Mucosa of descending colon (tissue), 3 donors: Measurements from ENCODE around the gene PTGDS. TPM values are rescaled to one million over a fixed set of nuclear protein-coding genes. Genes with fewer than 3 reads are reported as not detected.
A peak's percentile ranks its signal among the peaks of the same experiment; 100 is the strongest.

Experiments
- ATAC-seq: fragments of 200-7000 bp; cut with Tn5 transposase; one replicate; pipeline ENCODE4 v1.9.1; 2020; ENCODE audit warnings: mild to moderate bottlenecking, moderate library complexity
- DNase-seq, 3 donors: peaks; one replicate each; pipeline ENCODE4 v3.0.0-alpha.2; 2020
- H3K36me3 ChIP-seq: fragments of 200-600 bp; one replicate; pipeline ENCODE4 v1.8.0; 2021; ENCODE audit warnings: low read depth, mild to moderate bottlenecking
- H3K4me1 ChIP-seq: fragments of 200-600 bp; one replicate; pipeline ENCODE4 v1.8.0; 2021; ENCODE audit warnings: low read depth, mild to moderate bottlenecking
- H3K4me3 ChIP-seq: fragments of 200-600 bp; one replicate; pipeline ENCODE4 v1.8.0; 2021; ENCODE audit warnings: mild to moderate bottlenecking
- H3K9me3 ChIP-seq: fragments of 200-600 bp; one replicate; pipeline ENCODE4 v1.8.0; 2021; ENCODE audit warnings: mild to moderate bottlenecking
- CTCF ChIP-seq: fragments of 200-600 bp; IDR thresholded peaks from one replicate; pipeline ENCODE4 v1.8.0; 2022; ENCODE audit warnings: antibody characterized with exemption, mild to moderate bottlenecking
- intact Hi-C, 2 donors: fragments of 100-400 bp; cut with DNase I in 1 of 2; cut with micrococcal nuclease in 1 of 2; formaldehyde crosslinking; loops; one replicate each; pipeline versions ENCODE4 v1.11.0 to v1.11.1; 2022; cut with DNase I, micrococcal nuclease
- total RNA-seq, 3 donors: library from RNA; stranded (reverse); fragmentation: NEBNext Ultra II Directional in 2 of 3; extraction: Animal tissue kit (Norgen Biotek cat#: 25700) in 2 of 3; gene quantifications; one replicate each; pipeline versions ENCODE4 v1.2.1 to v1.2.4, GENCODE V29; 2021 to 2023
- donor health status: DM: no; HTN: no; CAD: no; lungs with moderate emphysema.
- donor health status: DM: no; HTN: no; CAD: no.
- donor health status: DM: no; HTN: yes; CAD: no.

Gene PTGDS
- total RNA-seq, 3 donors from 2014 or later, result 2.5 to 45.4 (median 16.1) TPM

- ATAC-seq, result peak; percentile 71
- DNase-seq, result peak; percentile 85 to 90 (median 89)
- Histone ChIP-seq H3K4me1 (peaks cover 41% of the 10 kb centered on the region), H3K36me3 (no peaks in the 10 kb centered on the region), H3K9me3 (no peaks in the 10 kb centered on the region), H3K4me3 (no peak overlapping the region)
- peak; percentile 92 for TF ChIP-seq CTCF
- intact Hi-C loops, result loop anchor here in 1 of 2 donors (5.0 kb wide), 1 partner anchor 242 kb away; no protein-coding TSS in a partner anchor
These were observed 52.0 kb downstream of the PTGDS start for GRCh38 chr9:137029058-137029936.

DNA sequence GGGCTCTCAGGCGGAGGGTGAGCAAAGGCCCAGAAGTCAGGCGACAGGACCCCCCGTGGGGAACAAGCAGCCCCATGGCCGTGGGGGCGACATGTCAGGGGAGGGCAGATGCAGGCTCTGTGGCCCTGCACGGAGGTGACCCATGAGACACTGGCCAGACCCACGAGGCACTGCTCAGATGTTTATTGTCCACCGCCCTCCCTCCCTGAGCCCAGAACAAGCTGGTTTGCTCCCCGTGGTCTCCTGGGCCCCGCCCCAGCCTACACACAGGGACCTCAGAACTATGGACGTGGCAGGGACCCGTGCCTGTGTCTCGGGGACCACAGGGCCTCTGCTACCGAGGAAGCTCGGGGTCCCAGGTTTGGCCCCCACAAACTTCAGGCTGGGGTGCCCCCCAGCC lies 52.7 kb downstream of the PTGDS start:
- Histone ChIP-seq H3K4me1 (peaks cover 48% of the 10 kb centered on the region), H3K9me3 (no peaks in the 10 kb centered on the region), H3K4me3 (no peak overlapping the region), H3K36me3 (no peaks in the 10 kb centered on the region)
- DNase-seq, result no peak
- ATAC-seq, result no peak
- intact Hi-C loops, result loop anchor here in 1 of 2 donors (5.0 kb wide), 1 partner anchor 248 kb away; no protein-coding TSS in a partner anchor
- no peak for TF ChIP-seq CTCF

- H3K4me1 ChIP-seq, result peaks cover 54% of the 10 kb centered on the region
These were observed 53.5 kb downstream of the PTGDS start for GRCh38 chr9:137030538-137031527.

More at GRCh38 chr9:137030538-137031527, 53.5 kb downstream of the PTGDS start:
- DNase-seq, result peak in 1 of 3 donors; percentile 86
- H3K36me3 ChIP-seq, result no peaks in the 10 kb centered on the region
- no peaks in the 10 kb centered on the region for H3K9me3 ChIP-seq
- no peak overlapping the region for H3K4me3 ChIP-seq
- intact Hi-C loops, result loop anchor here in 1 of 2 donors (5.0 kb wide), 1 partner anchor 249 kb away; no protein-coding TSS in a partner anchor
- TF ChIP-seq CTCF, result no peak
- ATAC-seq, result no peak

Other genes with a start within 250 kb of the PTGDS start
- gene LCN10, start 234.6 kb upstream of the PTGDS start, total RNA-seq, result 1 to 10 TPM in 2 of 3 donors, under 1 TPM in 1; 0.12 to 5.1 (median 2.7) TPM
- gene LCN6, start 229.0 kb upstream of the PTGDS start, total RNA-seq, result 1 to 10 TPM; 1.0 to 8.5 (median 4.7) TPM
- gene LCN8, start 219.3 kb upstream of the PTGDS start, total RNA-seq, result not detected
- gene LCN15, start 213.0 kb upstream of the PTGDS start, total RNA-seq, result 10 to 100 TPM in 1 of 3 donors, 1 to 10 TPM in 2; 1.6 to 17.2 (median 3.7) TPM
- 100 to 1,000 TPM; 110 to 373 (median 127) TPM for gene TMEM141, start 186.2 kb upstream of the PTGDS start, total RNA-seq
- 10 to 100 TPM in 1 of 3 donors, 1 to 10 TPM in 2; 4.0 to 38.0 (median 7.0) TPM for gene CCDC183, start 181.2 kb upstream of the PTGDS start, total RNA-seq
- gene RABL6, start 169.6 kb upstream of the PTGDS start, total RNA-seq, result 100 to 1,000 TPM in 2 of 3 donors, 10 to 100 TPM in 1; 92.1 to 142 (median 112) TPM
- 10 to 100 TPM in 2 of 3 donors, 1 to 10 TPM in 1; 7.4 to 21.6 (median 16.4) TPM for gene AJM1, start 135.0 kb upstream of the PTGDS start, total RNA-seq
- gene PHPT1, start 128.1 kb upstream of the PTGDS start, total RNA-seq, result 100 to 1,000 TPM in 2 of 3 donors, 10 to 100 TPM in 1; 96.4 to 163 (median 102) TPM
- 10 to 100 TPM; 15.4 to 43.8 (median 18.5) TPM for gene MAMDC4, start 125.2 kb upstream of the PTGDS start, total RNA-seq
- gene EDF1, start 111.2 kb upstream of the PTGDS start, total RNA-seq, result 100 to 1,000 TPM; 311 to 445 (median 397) TPM
- gene TRAF2, start 91.0 kb upstream of the PTGDS start, total RNA-seq, result 10 to 100 TPM; 19.6 to 28.2 (median 21.1) TPM
- gene FBXW5, start 32.8 kb upstream of the PTGDS start, total RNA-seq, result 100 to 1,000 TPM; 127 to 197 (median 142) TPM
- gene C8G, start 32.3 kb upstream of the PTGDS start, total RNA-seq, result 10 to 100 TPM in 2 of 3 donors, 1 to 10 TPM in 1; 3.2 to 15.4 (median 10.4) TPM
- gene LCN12, start 25.2 kb upstream of the PTGDS start, total RNA-seq, result 10 to 100 TPM in 1 of 3 donors, 1 to 10 TPM in 2; 6.8 to 10.7 (median 7.6) TPM
- gene LCNL1, start 5.5 kb downstream of the PTGDS start, total RNA-seq, result under 1 TPM in 2 of 3 donors, not detected in 1; 0.17 to 0.76 TPM
- 10 to 100 TPM; 32.0 to 39.9 (median 34.1) TPM for gene PAXX, start 14.9 kb downstream of the PTGDS start, total RNA-seq
- gene CLIC3, start 19.1 kb downstream of the PTGDS start, total RNA-seq, result 1 to 10 TPM in 1 of 3 donors, under 1 TPM in 2; 0.82 to 1.9 (median 0.99) TPM
- gene ABCA2, start 50.7 kb downstream of the PTGDS start, total RNA-seq, result 10 to 100 TPM; 20.1 to 77.2 (median 48.0) TPM
- gene FUT7, start 54.6 kb downstream of the PTGDS start, total RNA-seq, result under 1 TPM in 2 of 3 donors, not detected in 1; 0.14 to 0.27 TPM
- gene NPDC1, start 68.7 kb downstream of the PTGDS start, total RNA-seq, result 100 to 1,000 TPM in 1 of 3 donors, 10 to 100 TPM in 2; 78.6 to 177 (median 83.0) TPM
- 10 to 100 TPM in 2 of 3 donors, 1 to 10 TPM in 1; 7.7 to 26.8 (median 10.7) TPM for gene ENTPD2, start 76.6 kb downstream of the PTGDS start, total RNA-seq
- gene SAPCD2, start 93.1 kb downstream of the PTGDS start, total RNA-seq, result 10 to 100 TPM in 1 of 3 donors, 1 to 10 TPM in 2; 2.7 to 11.2 (median 6.0) TPM
- gene UAP1L1, start 100.0 kb downstream of the PTGDS start, total RNA-seq, result 10 to 100 TPM; 10.5 to 13.6 (median 12.8) TPM
- gene MAN1B1, start 109.5 kb downstream of the PTGDS start, total RNA-seq, result 10 to 100 TPM; 36.1 to 55.4 (median 52.7) TPM
- gene DPP7, start 137.2 kb downstream of the PTGDS start, total RNA-seq, result 100 to 1,000 TPM in 1 of 3 donors, 10 to 100 TPM in 2; 47.0 to 114 (median 51.5) TPM
- 1 to 10 TPM in 1 of 3 donors, under 1 TPM in 1, not detected in 1; 0.36 to 2.6 TPM for gene GRIN1, start 161.7 kb downstream of the PTGDS start, total RNA-seq
- 10 to 100 TPM; 18.7 to 63.0 (median 58.9) TPM for gene LRRC26, start 192.5 kb downstream of the PTGDS start, total RNA-seq
- gene TMEM210, start 194.6 kb downstream of the PTGDS start, total RNA-seq, result 1 to 10 TPM in 1 of 3 donors, not detected in 2; 1.0 TPM
- gene ANAPC2, start 211.1 kb downstream of the PTGDS start, total RNA-seq, result 10 to 100 TPM; 60.8 to 65.9 (median 61.7) TPM
- 10 to 100 TPM; 56.7 to 71.1 (median 64.0) TPM for gene SSNA1, start 211.2 kb downstream of the PTGDS start, total RNA-seq
- 100 to 1,000 TPM in 2 of 3 donors, 10 to 100 TPM in 1; 73.8 to 170 (median 122) TPM for gene TPRN, start 223.2 kb downstream of the PTGDS start, total RNA-seq
- 10 to 100 TPM; 30.6 to 40.4 (median 40.0) TPM for gene TMEM203, start 228.1 kb downstream of the PTGDS start, total RNA-seq
- gene NDOR1, start 228.2 kb downstream of the PTGDS start, total RNA-seq, result 10 to 100 TPM; 15.9 to 19.7 (median 19.0) TPM
- gene RNF208, start 244.7 kb downstream of the PTGDS start, total RNA-seq, result 1 to 10 TPM; 5.3 to 7.1 (median 5.8) TPM
- gene CYSRT1, start 247.7 kb downstream of the PTGDS start, total RNA-seq, result not detected
- gene RNF224, start 250.0 kb downstream of the PTGDS start, total RNA-seq, result not detected